MV-4-11 (cell line): ENCODE data around the gene RSPO3.

Experiments used
- DNase-seq: peaks from one replicate; lab custom pipeline; 2025; lab: John Stamatoyannopoulos, UW

The RSPO3 gene

DNA sequence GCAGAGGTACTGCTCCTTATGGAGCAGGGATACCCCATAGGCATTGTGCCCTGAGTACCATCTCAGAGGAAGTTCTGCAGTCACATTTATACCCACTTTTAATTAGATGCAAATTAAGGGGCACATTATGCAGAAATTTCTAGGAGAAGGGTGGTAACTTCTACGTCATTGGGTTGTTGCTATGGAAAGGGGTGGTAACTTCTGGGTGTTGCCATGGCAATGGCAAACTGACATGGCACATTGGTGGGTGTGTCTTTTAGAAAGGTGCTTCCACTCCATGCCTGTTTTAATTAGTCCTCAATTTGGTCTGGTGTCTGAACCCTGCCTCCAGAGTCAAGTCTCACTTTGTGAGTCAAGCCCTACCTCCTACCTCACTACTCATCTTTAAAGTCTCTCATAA, 42.0 kb downstream of the RSPO3 start:
- DNase-seq = no peak

DNA sequence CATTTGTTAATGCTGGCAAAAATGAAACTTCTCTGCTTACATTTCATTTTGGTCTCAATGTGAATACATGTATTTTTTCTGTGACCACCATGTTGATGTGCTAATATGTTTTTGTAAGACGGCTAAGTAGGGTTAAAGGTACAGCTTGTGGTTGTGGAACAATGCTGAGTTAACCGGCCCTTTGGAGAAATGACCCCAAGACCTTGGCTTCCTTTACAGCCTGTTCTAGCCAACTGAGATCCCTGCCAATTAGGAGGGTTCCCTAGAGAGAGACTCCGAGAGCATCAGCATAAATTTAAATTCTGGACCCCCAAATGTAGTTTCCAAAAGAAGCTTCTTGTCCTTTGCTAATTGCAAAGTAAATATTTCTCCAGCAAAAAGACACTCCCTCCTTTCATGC, 44.4 kb downstream of the RSPO3 start:
- no peak for DNase-seq

DNA sequence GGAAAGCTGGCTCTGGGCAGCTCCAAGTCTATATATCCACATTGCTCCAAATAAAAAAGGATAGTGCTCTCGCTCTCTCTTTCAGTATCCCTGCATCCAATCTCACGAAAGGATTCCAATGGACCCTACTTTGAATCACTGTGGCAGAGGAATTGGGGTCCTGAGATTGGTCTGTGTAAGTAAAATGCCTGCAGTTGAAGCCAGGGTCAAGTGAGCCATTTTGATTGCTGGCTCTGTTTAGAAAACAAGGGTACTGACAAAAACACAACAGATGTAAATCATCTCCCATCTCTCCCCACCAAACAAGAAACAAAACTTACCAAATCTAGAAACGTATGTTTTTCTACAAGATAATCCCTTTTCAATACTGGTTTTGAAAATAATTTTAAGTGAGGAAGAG, 45.6 kb downstream of the RSPO3 start:
- DNase-seq = no peak

DNA sequence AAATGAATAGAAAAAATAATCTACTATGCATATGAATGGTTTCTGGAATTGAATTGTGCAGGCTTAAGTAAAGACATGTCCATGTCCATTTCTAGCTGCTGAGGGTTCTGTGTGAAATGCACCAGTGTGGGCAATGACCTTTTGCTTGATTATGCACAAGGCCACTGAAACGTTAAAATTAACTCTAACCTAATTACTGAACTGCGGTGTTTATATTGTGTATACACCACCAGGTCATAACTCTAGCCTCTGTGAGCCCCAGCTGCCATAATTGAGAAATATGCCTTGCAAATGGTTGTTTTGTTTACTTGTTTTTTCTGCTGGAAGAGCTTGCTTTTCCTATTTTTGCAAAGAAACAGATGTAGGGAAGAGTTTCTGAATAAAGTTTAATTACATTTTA, 46.1 kb downstream of the RSPO3 start:
- DNase-seq = no peak

DNA sequence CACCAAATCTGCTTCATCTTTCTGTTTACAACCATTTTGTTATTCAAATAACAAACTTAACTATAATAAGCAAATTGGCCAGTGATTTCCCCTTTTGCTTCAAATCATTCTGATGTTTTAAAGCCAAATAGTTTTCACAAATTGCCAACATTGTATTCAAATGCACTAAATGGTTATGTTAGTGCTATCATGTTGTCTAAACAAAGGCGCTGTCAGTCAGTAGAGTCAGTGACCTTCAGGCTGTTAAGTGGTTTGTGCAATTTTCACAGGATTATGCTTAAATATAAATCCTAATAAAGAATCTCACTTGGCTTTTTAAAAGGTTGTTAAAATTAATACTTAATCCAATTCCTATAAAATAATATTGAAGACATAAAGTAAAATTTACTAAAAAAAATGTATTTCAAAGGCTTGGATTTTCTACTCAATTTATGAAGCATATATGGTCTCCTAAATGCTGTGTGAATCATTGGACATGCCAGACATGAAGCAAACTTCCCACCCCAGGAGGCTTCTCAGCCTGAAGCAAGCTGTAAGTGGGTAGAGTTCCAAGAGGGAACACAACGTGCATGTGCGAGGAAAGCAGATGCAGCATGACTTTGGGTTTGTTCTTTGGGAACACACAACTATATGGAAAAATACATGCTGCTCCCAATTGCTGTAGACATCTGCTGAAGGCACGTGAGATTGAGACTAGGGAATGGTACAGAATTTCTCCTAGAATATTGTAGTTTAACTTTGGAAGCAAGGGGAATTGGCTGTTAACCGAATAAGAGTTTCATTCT, 54.9 kb downstream of the RSPO3 start:
- DNase-seq = no peak

DNA sequence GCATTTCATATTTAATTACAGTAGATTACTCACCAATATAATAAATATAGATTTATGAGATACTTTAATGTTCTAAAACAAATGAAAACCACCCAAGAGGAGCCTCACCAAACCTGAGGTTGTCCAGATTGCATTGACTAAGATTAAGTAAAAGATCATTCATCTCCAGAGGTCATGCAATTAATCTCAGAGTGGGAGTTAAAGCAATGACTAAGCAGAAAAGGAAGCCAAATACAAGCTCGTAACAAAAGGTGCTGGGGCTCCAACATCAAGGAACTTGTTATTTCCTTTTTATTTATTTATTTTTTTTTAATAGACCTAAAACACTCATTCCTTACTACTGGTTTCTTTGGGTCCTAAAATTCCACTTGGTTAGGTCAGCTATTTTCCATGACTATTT, 57.7 kb downstream of the RSPO3 start:
- DNase-seq = no peak

DNA sequence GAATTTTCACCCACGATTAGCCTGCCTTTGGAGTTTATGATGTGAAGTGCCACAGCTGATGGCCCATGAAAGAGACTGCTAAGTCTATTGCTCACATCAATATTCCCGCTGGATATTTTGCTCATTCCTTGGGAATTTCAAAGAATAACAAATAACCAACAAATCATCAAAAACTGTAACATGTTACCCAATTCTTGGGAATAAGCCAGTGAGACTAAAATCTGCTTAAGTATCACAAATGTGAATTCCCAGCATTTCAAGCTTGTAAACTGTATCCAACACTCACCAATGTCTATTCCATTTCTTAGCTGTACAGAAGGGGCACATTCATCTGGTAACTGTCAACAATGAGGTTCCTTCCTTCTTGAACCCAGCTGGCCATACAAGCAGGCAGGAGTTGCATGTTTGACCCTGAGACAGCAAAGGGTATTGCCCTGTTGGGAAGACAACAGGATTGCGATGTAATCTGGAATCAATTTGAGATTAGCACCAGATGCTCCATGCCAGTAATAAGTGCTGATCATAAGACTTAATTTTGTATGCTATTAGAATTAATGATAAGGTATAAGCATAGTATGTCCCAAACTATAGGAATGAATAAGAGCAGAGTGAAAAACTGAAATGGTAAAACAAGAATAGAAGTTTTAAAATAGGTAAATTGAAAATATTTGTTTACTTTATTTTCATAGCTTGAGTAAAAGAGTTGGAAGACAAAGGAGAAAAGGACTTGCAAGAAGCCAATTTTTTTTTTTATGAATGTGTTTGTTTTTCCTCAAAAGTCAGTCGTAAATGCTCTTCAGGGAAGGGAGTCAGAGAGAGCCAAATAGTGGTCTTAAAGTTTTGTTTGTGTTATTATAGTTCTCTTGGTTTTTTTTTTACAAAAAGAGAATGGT, 58.8 kb downstream of the RSPO3 start:
- no peak for DNase-seq

DNA sequence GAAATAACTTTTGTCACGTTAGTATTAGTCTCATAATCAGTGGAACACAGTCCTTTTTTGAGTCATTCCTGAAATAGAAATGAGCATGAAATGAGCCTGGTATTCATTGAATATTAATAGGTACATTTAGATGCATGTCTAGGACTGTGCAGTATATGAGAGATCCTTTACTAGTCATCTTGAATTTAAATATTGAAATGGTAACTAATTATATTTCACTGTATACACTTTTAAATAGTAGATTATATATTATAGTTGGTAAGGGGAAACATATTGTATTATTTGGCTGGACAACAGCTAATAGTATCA, 59.4 kb downstream of the RSPO3 start:
- no peak for DNase-seq

DNA sequence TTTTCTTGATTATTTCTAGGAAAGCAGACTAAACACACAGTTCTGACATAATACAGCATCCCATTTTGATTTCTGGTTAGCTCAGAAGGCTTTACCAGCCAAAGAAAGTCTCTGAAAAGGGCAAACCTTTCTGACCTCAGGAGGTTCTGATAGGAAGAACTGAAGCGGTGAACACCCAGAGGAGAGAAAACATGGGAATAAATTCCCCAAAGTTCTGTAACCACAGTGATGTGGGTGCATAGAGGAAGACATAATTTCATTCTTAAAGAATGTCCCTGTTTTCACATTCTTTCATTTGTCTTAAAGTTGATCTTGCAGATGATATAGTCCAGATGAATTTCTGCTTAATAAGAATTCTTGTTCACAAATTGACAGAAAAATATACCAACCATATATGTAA, 60.3 kb downstream of the RSPO3 start:
- no peak for DNase-seq

DNA sequence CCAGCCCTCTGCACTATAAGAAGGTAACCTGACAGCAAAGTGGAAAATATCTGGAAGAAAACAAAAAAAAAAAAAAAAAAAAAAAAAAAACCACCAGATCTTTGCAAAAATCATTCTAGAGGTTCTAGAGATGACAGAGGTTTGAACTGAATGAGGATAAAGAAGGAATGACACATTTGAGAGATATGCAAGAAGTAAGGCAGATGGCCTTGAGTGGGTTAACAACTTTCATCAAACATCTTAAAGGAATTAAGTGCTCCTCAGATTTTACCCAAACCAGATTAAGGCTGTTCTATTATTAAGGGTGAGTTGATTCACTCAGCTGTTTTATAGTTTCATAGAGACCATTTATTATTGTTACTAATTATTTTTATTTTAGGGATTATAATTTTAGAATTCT, 62.0 kb downstream of the RSPO3 start:
- no peak for DNase-seq

DNA sequence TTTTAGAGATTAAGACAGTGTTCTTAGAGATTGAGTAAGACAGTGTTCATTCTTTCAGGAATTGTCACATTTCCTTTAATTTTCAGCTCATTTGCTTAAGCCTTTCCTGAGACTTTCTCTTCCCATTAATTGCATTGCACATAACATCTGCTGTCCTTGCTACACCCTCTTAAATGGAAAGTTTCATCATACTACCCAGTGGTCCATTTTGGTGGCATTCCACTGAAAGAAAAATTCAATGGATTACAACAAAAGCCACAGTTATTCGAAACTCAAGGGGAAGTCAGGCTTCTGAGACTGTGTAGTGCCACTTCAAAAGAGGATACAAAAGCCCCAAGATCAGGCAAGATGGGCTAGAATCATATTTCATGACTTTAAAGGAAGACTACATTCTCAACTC, 64.0 kb downstream of the RSPO3 start:
- DNase-seq = peak; percentile 95

DNA sequence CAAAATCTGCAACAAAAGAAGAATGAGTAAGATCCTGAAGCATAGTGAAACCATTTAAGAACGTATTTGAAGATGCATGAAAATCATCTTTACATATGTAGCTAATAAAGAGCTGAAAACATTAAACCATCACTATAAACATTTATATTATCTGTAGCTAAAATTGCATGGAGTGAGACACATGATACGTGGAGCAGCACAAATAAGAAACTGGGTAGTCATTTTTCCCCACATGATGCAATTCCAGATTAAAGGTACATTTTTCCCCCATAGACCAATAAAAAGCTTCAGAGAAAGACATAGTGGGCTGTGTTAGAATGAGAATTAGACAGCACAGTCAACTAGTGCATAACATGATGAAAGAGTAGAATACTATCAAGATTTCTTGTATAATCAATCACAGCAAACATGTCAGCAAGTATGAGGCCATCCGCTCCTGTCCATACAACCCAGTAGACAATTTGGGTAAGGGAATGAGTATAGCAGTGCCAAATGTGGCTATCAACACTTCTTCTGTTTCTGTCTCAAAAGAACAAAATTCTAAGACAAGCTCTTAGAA, 67.0 kb downstream of the RSPO3 start:
- DNase-seq = no peak

DNA sequence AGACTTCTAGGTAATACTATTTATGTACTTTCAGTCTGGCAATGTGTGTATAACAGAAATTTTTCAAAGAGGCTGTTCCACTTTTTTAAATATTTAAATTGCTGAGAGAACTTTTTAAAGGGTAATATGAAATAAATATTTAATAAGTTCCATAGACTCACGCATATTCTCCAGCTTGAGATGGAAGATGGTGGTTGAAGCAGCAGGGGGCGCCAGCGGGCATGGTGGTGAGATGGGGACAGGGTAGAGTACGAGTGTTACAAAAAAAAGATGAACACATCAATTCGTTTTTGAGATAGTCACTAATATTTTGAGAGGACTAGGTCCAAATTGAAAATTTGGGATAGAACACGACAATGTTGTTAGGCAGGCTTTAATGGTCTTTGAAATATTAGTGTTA, 68.4 kb downstream of the RSPO3 start:
- DNase-seq = peak; percentile 57

DNA sequence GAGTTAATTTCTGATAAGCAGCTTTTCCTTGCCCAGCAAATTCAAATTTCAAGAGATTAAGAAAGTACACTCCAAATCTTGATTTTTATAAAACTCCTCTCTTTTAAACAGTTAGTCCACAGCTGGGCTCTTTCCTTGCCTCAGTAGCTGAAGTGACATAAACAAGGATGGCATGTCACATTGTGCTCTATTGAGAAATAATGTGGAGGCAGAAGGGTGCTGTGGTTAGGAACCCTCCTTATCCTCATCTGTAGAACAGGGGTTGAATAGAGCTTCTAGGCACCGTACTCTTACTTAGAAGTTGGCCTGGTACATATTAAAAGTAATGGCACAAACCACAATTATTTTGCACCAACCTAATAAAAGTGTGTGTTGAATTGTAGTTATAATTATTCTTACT, 70.3 kb downstream of the RSPO3 start:
- DNase-seq = peak; percentile 59

DNA sequence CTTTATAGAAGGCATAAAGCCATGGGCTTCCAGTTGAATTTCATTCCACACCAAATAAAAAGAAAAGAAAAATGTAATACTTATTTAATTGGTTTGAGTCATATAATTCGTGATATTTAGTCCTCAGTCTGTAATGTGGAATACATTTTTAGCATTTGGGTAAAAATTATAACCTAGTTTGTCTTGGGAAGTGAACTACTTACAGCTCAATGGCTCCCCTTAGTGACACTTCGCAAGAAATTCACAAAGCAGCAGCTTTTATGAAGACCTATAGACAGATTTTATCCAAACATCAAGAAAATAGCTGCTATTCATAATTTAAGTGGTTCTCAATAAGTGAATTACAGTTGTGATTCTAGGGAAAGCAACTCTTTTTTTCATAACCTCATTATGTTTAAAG, 72.1 kb downstream of the RSPO3 start:
- peak; percentile 57 for DNase-seq

DNA sequence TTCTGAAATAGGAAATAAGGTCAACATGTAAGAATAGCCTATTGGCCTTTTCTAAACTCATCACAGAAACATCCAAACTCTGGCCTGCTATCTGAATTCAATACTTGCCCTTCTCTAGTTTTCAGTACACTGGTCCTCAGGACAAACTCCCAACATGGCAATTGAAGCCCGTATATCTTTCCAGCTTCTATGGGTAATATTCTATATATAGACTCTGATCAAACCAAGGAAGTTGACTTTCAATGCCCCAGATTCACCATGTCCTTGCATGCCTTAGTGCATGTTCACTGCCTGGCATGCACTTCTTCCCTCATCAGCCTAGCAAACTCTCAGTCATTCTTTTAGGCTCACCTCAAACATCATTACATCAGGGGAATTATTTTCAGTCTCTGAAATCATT, 73.2 kb downstream of the RSPO3 start:
- no peak for DNase-seq

DNA sequence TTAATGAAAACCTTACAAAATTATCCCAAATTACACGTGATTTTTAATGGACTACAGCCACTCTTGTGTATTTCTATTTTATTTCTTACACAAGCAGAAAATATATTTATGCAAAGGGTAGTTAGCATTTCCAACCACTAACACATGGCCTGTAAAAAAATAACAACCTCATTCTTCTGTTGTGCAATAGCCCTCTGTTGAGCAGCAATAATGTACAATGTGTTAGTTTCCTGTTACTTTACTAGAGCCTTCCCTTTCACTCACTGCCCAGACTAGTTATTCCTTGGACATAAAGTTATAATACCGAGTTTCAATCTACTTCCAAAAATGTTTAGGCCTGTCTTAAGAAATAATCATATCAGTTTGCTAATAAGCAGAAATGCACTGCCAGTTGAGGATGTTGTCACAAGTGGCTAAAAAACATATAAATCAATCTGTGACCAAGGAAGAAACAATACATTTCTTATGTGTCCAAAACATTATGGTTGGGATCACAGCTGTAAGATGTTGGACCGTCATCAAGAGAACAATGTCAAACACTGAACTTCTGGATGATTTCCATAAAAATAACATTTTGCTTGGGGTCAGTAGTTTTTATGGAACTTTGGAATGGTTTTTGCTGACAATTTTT, 74.6 kb downstream of the RSPO3 start:
- peak; percentile 80 for DNase-seq

DNA sequence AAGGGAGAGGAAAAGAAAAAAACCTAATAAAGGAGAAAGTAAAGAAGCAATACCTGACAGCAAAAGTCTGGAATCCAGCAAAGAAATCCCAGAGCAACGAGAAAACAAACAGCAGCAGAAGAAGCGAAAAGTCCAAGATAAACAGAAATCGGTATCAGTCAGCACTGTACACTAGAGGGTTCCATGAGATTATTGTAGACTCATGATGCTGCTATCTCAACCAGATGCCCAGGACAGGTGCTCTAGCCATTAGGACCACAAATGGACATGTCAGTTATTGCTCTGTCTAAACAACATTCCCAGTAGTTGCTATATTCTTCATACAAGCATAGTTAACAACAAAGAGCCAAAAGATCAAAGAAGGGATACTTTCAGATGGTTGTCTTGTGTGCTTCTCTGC, 77.4 kb downstream of the RSPO3 start:
- DNase-seq = no peak

DNA sequence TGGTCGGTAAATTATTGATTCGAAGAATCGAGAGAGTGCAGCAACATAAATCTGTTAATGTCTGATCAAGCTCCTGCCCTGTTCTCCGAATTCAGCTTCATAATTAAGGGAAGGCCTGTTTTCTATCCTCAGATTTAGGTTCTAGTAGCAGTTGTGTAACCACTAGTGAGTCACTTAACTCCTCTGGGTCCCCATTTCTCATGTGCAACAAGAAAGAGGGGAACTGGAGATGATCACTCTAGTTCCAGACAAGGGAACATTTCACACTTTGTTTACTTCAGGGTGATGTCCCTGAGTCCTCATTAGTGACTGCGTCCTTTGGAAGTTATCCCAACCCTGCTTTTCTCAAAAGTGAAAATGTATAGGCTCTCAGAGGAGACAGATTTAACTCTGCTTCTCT, 80.1 kb downstream of the RSPO3 start:
- peak; percentile 90 for DNase-seq

DNA sequence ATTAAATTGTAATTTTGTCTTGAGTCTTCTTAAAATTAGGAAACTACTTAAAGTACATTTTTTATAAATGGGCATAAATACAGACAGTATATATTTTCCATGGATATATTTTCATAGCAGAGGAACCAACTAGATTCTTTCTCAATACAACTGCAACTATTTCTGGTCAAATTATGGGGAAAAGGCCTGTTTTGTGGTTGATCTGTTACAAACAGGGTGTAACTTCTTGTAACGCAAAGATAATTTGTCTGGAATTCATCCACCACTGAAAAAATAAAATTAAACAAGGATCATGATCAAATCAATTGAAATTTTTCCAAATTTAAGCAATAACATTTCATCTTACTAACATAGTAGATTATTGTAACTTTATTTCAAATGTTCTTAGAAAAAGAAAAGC, 81.0 kb downstream of the RSPO3 start:
- peak; percentile 64 for DNase-seq

DNA sequence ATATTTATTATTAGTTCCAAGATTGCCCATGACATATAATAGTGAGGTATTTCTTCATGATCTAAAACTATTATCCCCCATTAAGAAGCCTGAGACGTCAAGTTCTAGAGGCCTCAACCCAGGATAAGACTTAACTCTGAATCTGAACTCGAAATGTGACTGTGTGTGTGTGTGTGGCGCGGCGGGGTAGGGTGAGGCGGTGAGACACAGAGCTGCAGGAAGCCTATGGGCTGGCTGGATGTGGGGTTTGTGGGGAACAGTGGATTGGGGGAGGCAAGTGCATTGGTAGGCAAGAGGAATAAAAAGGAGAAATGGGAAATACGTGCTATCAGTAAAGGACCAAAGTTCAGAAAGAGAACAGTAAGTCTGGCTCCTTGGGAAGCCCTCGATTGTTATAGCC, 81.6 kb downstream of the RSPO3 start:
- peak; percentile 50 for DNase-seq

DNA sequence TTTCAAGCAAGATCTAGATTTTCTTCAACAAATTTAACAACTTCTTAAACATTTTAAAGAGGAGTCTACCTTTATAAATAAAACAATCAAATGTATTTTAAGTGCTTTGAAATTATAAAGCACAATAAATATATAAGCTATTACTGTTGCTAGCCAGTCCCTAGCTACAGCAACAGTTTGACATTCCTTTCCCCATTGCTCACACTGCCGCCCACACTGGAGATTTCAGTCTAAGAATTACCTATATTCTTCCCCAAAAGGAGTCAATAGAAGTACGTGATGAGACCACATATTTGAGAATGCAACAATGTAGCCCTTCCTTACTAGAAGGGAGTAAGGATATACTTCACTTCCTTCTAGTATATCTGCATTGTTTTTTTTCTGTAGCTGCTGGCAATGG, 82.8 kb downstream of the RSPO3 start:
- no peak for DNase-seq

DNA sequence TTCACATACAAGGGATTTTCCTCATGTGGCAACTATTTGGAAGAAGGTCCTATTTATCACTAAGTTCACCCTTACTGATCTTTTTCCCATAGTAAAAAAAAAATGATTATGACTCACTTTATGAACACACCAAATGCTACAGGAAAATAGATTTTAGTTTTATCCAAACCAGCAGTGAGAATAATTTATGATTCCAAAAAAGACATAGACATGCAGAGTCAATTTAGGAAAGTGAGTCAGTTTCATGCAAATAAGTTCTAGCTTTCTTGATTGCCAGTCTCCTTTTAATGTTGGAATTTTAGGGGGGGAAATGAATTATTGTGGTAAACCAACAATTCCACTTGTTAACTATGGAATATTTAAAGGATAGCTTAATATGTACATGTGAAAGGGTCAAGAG, 84.2 kb downstream of the RSPO3 start:
- no peak for DNase-seq
